GM19463 (cell line): ENCODE data around the gene TMPRSS9.
"Not testable (repeated sequence)": the region's sequence is repeated elsewhere in the genome, so short reads cannot be mapped to it uniquely, and the experiment has no call there.

Experiments
- ATAC-seq: cut with Tn5 transposase; IDR thresholded peaks from one replicate; pipeline ENCODE4 v1.9.1; 2021; ENCODE audit warnings: mild to moderate bottlenecking, moderate library complexity; ENCODE audit not compliant: unreplicated experiment

The TMPRSS9 gene

GRCh38 chr19:2416321-2417097 lies 56.4 kb downstream of the TMPRSS9 start:
- no peak for ATAC-seq

GRCh38 chr19:2417436-2417835 lies 57.4 kb downstream of the TMPRSS9 start:
- not testable (repeated sequence) for ATAC-seq

GRCh38 chr19:2417881-2418406 lies 57.9 kb downstream of the TMPRSS9 start:
- no peak for ATAC-seq

- no peak for ATAC-seq
Observed at GRCh38 chr19:2419754-2420153, 59.7 kb downstream of the TMPRSS9 start.

GRCh38 chr19:2420490-2420889 lies 60.4 kb downstream of the TMPRSS9 start:
- no peak for ATAC-seq

- ATAC-seq, result no peak
Observed at GRCh38 chr19:2421581-2422306, 61.7 kb downstream of the TMPRSS9 start.

GRCh38 chr19:2423071-2423914 lies 63.2 kb downstream of the TMPRSS9 start:
- no peak for ATAC-seq

- no peak for ATAC-seq
Observed at GRCh38 chr19:2423915-2424685, 64.0 kb downstream of the TMPRSS9 start.

- no peak for ATAC-seq
Observed at GRCh38 chr19:2424686-2425621, 64.9 kb downstream of the TMPRSS9 start.

- no peak for ATAC-seq
Observed at GRCh38 chr19:2425622-2426581, 65.8 kb downstream of the TMPRSS9 start.

- peak; percentile 12 for ATAC-seq
Observed at GRCh38 chr19:2426611-2427428, 66.8 kb downstream of the TMPRSS9 start.

- ATAC-seq, result peak; percentile 85
Observed at GRCh38 chr19:2427429-2428320, 67.6 kb downstream of the TMPRSS9 start, which contains the start of gene TIMM13. TIMM13 (minus strand) TSS chr19:2427586; CDS start chr19:2427533, 53 bp downstream.

- ATAC-seq, result no peak
Observed at GRCh38 chr19:2428321-2428690, 68.2 kb downstream of the TMPRSS9 start.

GRCh38 chr19:2428756-2429711 lies 69.0 kb downstream of the TMPRSS9 start:
- no peak for ATAC-seq

- no peak for ATAC-seq
Observed at GRCh38 chr19:2429917-2430535, 70.0 kb downstream of the TMPRSS9 start.
